ENCODE data around the gene STARD3. TPM values are rescaled to one million over a fixed set of nuclear protein-coding genes. Genes with fewer than 3 reads are reported as not detected.

STARD3 gene
- polyA plus RNA-seq, 2 of the 4 experiments (the other 2 are of a cell fraction), result 54.6 to 56.0 TPM

GRCh38 chr17:39607057-39607850 lies 29.7 kb upstream of the STARD3 start:
- ATAC-seq (peak in 1 of 2 experiments; percentile 26; a peak in 3 of 6 replicates), DNase-seq (ENCODE audit: low read depth in 1 of 2, low spot score in 1 of 2) (no peak), FAIRE-seq (no peak)
- TF ChIP-seq REST (IDR thresholded peaks at IDR 0.05) (no peak), FOSL2 (IDR thresholded peaks at IDR 0.05) (no peak), FOSL2 (CRISPR knock-in tag; IDR thresholded peaks at IDR 0.05) (no peak), RNF2 (IDR thresholded peaks at IDR 0.05; ENCODE audit: borderline replicate concordance, low read depth) (peak; percentile 99), ZSCAN20 (CRISPR knock-in tag; IDR thresholded peaks at IDR 0.05) (no peak), CBX2 (IDR thresholded peaks at IDR 0.05; ENCODE audit: borderline replicate concordance, low read depth) (no peak), ZC3H11A (IDR thresholded peaks at IDR 0.05) (no peak), JUNB (IDR thresholded peaks at IDR 0.05) (no peak), BHLHE40 (IDR thresholded peaks at IDR 0.05; ENCODE audit: low read depth, low read length) (no peak), TFCP2L1 (CRISPR knock-in tag; IDR thresholded peaks at IDR 0.05) (no peak), E2F6 (IDR thresholded peaks at IDR 0.05; ENCODE audit: borderline replicate concordance, low read depth) (no peak), PHF8 (IDR thresholded peaks at IDR 0.05; ENCODE audit: borderline replicate concordance, low read depth) (no peak), HES2 (IDR thresholded peaks at IDR 0.05) (no peak), FOXS1 (CRISPR knock-in tag; IDR thresholded peaks at IDR 0.05) (no peak), JUN (IDR thresholded peaks at IDR 0.05) (no peak), CBX8 (IDR thresholded peaks at IDR 0.05) (peak; percentile 99), ESRRA (IDR thresholded peaks at IDR 0.05; ENCODE audit: borderline replicate concordance, low read length) (no peak), CTCF (IDR thresholded peaks at IDR 0.05) (no peak), KDM5A (IDR thresholded peaks at IDR 0.05) (no peak), ZFP36 (IDR thresholded peaks at IDR 0.05; ENCODE audit: borderline replicate concordance, partially characterized antibody) (peak; percentile 23), ELK1 (IDR thresholded peaks at IDR 0.05; ENCODE audit: low read depth, low read length) (no peak), MYC (IDR thresholded peaks at IDR 0.05; ENCODE audit: borderline replicate concordance, low read length) (no peak), RAD21 (conservative IDR thresholded peaks at IDR 0.05 in 1 of 2, IDR thresholded peaks at IDR 0.05 in 1 of 2) (no peak)
- 1% methylated on average over 16 of the region's 40 CpGs for WGBS (ENCODE audit: missing lambda C conversion rate)
- Histone ChIP-seq H3K9me3 (no peaks in the 10 kb centered on the region), H3K27ac (peak overlapping the region in 1 of 2 experiments; percentile 20; a peak in 2 of 6 replicates), H3K4me3 (peak overlapping the region; percentile 30), H3K4me2 (peak overlapping the region; percentile 92), H3K4me1 (peaks cover 44% of the 10 kb centered on the region)
- ChIA-PET CTCF (interaction anchor here (0.7 to 58.8 kb wide), 5 partner anchors 9 to 146 kb away, joined by 3 to 1581 read pairs (median 14); partner anchors contain the start of genes PPP1R1B and STARD3), POLR2A (interaction anchor here (0.7 kb wide), 1 partner anchor 1351 kb away, joined by 5 read pairs; no protein-coding TSS in a partner anchor)
